Stomach (tissue), 9 donors: ENCODE results near the gene SPTBN5. TPM values are rescaled to one million over a fixed set of nuclear protein-coding genes. Genes with fewer than 3 reads are reported as not detected.

Experiments used
- DNase-seq, 2 donors: peaks; one replicate each; pipeline versions ENCODE4 v3.0.0 to v3.0.0-alpha.2; 2013 to 2019
- H3K27ac ChIP-seq, 5 donors: fragments of 200-600 bp in 4 of 5; sonication (generic) in 4 of 5; one replicate each; pipeline ENCODE4 v1.5.1; 2013 to 2019; ENCODE audit warnings: mild to moderate bottlenecking in 1 of 5, moderate library complexity in 1 of 5
- H3K27me3 ChIP-seq, 3 donors: fragments of 200-600 bp; sonication (generic); one replicate each; pipeline ENCODE4 v1.5.1; 2017 to 2019; ENCODE audit warnings: mixed run types in 1 of 3
- H3K36me3 ChIP-seq, 4 donors: fragments of 200-600 bp; sonication (generic); 1 replicate in 3 of 4; 2 replicates in 1 of 4; pipeline ENCODE4 v1.5.1; 2016 to 2019
- H3K4me1 ChIP-seq, 4 donors: fragments of 200-600 bp; sonication (generic); one replicate each; pipeline ENCODE4 v1.5.1; 2016 to 2019
- H3K4me3 ChIP-seq, 4 donors: fragments of 200-600 bp; sonication (generic) in 3 of 4; one replicate each; pipeline ENCODE4 v1.5.1; 2016 to 2019; ENCODE audit warnings: mild to moderate bottlenecking in 1 of 4
- H3K9me3 ChIP-seq, 4 donors: fragments of 200-600 bp; sonication (generic); one replicate each; pipeline ENCODE4 v1.5.1; 2016 to 2019
- EP300 ChIP-seq: sonication (generic); formaldehyde crosslinking; IDR thresholded peaks from one replicate; pipeline ENCODE4 v1.6.1; 2017; ENCODE audit warnings: antibody characterized with exemption
- POLR2A ChIP-seq, 4 donors: fragments of 450-650 bp; IDR thresholded peaks; one replicate each; pipeline ENCODE4 v1.6.1; 2016; ENCODE audit warnings: antibody characterized with exemption in 4 of 4, control low read depth in 2 of 4, mild to moderate bottlenecking in 1 of 4, moderate library complexity in 1 of 4
- POLR2AphosphoS5 ChIP-seq, 3 donors: sonication (generic); formaldehyde crosslinking; IDR thresholded peaks; one replicate each; pipeline ENCODE4 v1.6.1; 2016; ENCODE audit warnings: antibody characterized with exemption in 3 of 3
- WGBS, 5 donors: extraction: QIAGEN DNeasy Blood & Tissue Kit in 3 of 5; methylation state at CpG; one replicate each; pipeline versions ENCODE4 v1.1.5 to v1.1.7; 2013 to 2018; 5-methylcytosine and 5-hydroxymethylcytosine counted together
- intact Hi-C: fragments of 100-400 bp; cut with DNase I; formaldehyde crosslinking; loops from one replicate; pipeline ENCODE4 v1.15.1; 2023; ENCODE audit warnings: low total_unique reads
- polyA plus RNA-seq, 3 donors: library from polyadenylated mRNA; stranded (reverse); fragments of 200-250 nt; gene quantifications; one replicate each; pipeline ENCODE4 v1.2.3, GENCODE V29; 2013
- total RNA-seq, 5 donors: library from RNA; depleted of rRNA; stranded (reverse); fragments of >200 nt; gene quantifications; one replicate each; pipeline versions ENCODE4 v1.1.0 to v1.2.3, GENCODE V29; 2014 to 2016
- TF ChIP-seq, protein P1 (sequence below), 7 experiments: fragments of 450-650 bp in 4 of 7; fragments of 200-600 bp in 3 of 7; sonication (generic) in 3 of 7; IDR thresholded peaks; one replicate each; pipeline ENCODE4 v1.5.1; 2016 to 2019; ENCODE audit warnings: antibody characterized with exemption in 7 of 7, control low read depth in 2 of 7, mild to moderate bottlenecking in 1 of 7
- donor health status: healthy with polysubstance abuse.
- donor health status: Bipolar disorder and iron deficiency.
- donor health status: healthy.

SPTBN5 gene
- total and polyA plus RNA-seq, 8 donors, result 0.29 to 4.9 (median 2.6) TPM; not detected in 1

DNA sequence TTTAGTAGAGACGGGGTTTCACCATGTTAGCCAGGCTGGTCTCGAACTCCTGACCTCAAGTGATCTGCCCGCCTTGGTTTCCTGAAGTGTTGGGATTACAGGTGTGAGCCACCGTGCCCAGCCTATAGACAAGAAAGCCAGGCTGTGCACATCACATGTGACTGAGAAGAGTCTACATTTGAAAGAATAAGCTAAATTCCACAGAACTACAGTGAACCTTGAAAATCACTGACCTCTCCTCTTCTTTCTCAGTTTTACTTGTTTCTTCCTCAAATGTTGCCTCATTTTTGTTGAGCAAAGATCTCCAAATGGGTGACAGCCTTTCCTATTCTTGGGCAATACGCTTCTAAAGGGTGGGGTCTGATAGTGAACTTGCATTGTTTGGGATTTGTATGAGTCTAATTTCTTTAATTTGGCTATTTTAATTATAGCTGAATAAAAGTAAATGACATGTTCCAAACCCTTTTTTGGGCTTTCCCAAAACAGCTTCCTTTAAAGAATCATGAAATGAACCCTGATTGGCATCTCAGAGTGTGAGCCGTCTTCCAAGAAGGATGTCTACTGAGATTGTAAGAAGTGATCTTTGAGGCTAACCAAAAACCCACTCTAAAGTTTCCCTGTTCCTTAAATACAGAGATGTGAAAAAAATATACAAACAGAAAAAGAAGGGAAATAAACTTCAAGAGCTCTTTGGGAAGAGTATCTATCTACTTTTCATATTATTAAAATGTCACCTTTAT is 21.6 kb upstream of the SPTBN5 start:
- H3K27me3 ChIP-seq, result no peaks in the 10 kb centered on the region
- no peak for DNase-seq
- intact Hi-C loops, result no loop called here
- peak overlapping the region in 2 of 5 donors; percentile 76 to 77 for H3K27ac ChIP-seq
- 84 to 94% (median 91%) methylated on average over 6 of the region's 6 CpGs for WGBS, 5 donors
- H3K4me3 ChIP-seq, result no peak overlapping the region
- H3K4me1 ChIP-seq, result peaks cover 41 to 84% (median 64%) of the 10 kb centered on the region in 4 donors
- TF ChIP-seq EP300, result no peak
- TF ChIP-seq, protein P1, sequence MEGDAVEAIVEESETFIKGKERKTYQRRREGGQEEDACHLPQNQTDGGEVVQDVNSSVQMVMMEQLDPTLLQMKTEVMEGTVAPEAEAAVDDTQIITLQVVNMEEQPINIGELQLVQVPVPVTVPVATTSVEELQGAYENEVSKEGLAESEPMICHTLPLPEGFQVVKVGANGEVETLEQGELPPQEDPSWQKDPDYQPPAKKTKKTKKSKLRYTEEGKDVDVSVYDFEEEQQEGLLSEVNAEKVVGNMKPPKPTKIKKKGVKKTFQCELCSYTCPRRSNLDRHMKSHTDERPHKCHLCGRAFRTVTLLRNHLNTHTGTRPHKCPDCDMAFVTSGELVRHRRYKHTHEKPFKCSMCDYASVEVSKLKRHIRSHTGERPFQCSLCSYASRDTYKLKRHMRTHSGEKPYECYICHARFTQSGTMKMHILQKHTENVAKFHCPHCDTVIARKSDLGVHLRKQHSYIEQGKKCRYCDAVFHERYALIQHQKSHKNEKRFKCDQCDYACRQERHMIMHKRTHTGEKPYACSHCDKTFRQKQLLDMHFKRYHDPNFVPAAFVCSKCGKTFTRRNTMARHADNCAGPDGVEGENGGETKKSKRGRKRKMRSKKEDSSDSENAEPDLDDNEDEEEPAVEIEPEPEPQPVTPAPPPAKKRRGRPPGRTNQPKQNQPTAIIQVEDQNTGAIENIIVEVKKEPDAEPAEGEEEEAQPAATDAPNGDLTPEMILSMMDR (IDR thresholded peaks at IDR 0.05), result no peak
- no peak for TF ChIP-seq POLR2A (IDR thresholded peaks at IDR 0.05)
- TF ChIP-seq POLR2AphosphoS5 (IDR thresholded peaks at IDR 0.05), result no peak
- H3K9me3 ChIP-seq, result no peaks in the 10 kb centered on the region
- H3K36me3 ChIP-seq, result peaks cover 8 to 30% (median 17%) of the 10 kb centered on the region in 4 donors

DNA sequence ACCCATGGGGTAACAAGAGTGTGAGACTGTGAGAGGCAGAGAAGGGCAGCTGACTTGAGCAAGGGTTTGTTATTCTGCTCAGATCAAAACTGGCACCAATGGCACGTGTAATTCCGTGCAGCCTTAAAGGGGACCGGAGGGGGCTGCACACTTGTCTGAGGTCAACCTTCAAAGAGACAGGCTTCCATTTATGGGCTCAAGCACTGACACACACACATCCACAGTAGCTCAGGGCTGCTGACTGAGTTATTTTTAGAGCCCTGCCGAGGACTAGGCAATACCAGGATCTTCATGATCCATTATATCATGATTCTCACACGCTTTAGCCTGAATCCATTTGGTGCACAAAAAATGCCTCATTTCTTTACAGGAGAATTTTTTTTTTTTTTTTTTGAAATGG is 20.6 kb upstream of the SPTBN5 start:
- TF ChIP-seq POLR2AphosphoS5 (IDR thresholded peaks at IDR 0.05), result no peak
- Histone ChIP-seq H3K9me3 (no peaks in the 10 kb centered on the region), H3K4me3 (no peak overlapping the region), H3K4me1 (peaks cover 35 to 82% (median 60%) of the 10 kb centered on the region in 4 donors), H3K36me3 (peaks cover 13 to 36% (median 24%) of the 10 kb centered on the region in 4 donors), H3K27ac (no peak overlapping the region), H3K27me3 (no peaks in the 10 kb centered on the region)
- DNase-seq, result no peak
- intact Hi-C loops, result no loop called here
- WGBS, 5 donors, result 78 to 92% (median 79%) methylated on average over 5 of the region's 5 CpGs

DNA sequence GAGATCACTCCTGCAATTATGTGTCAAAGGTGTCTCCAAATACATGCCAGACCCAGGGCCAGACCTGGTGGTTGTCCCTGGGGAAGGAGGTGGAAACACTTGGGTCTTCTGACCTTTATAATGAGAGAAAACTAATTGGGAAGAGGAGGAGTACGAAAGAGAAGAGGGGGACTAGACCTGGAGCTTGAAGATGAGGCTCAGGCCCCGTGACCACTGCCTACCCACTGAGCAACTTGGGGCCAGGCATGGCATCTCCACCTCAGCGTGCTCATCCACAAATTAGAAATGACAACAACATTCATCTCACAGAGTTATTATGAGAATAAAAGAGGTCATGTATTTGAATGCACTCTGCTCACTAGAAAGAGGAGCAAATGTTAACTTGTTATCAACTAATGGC is 19.4 kb upstream of the SPTBN5 start:
- peaks cover 11 to 37% (median 26%) of the 10 kb centered on the region in 4 donors for H3K36me3 ChIP-seq
- WGBS, 5 donors, result 73 to 88% (median 81%) methylated on average over 3 of the region's 3 CpGs
- no peak overlapping the region for H3K27ac ChIP-seq
- no peaks in the 10 kb centered on the region for H3K27me3 ChIP-seq
- intact Hi-C loops, result no loop called here
- H3K4me3 ChIP-seq, result no peak overlapping the region
- no peaks in the 10 kb centered on the region for H3K9me3 ChIP-seq
- DNase-seq, result no peak
- TF ChIP-seq, protein P1 (IDR thresholded peaks at IDR 0.05), result no peak
- TF ChIP-seq POLR2AphosphoS5 (IDR thresholded peaks at IDR 0.05), result no peak
- H3K4me1 ChIP-seq, result peaks cover 31 to 77% (median 59%) of the 10 kb centered on the region in 4 donors

DNA sequence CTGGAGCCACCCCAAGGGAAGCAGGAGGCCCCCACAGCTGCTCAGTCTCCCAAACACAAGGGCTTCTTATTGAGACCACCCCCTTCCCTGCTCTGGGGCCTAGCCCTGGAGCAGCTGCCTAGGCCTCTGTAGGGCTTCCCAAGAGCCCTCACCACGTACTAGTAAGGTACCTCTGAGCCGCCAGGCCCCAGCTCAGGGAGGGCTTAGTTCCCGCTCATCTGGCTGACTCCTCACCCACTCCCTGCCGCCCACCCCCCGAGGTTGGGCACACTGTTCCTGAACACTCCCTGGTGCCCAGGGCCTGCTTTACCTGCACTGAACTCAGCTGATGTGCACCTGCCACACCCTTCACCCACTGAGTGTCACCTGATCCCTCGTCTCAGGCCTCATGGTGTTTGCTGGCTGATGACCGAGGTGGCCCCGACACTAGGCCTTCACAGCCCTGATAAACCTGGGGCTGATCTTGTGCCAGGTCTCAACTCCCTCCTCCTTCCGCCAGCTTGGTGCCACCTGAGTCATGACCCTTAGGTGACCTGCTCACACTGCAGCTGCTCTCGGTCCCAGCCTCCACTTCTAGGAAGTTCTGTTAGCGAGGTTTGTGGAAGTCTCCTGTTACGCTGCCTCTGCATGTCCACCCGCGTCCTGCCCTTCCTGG is 18.0 kb upstream of the SPTBN5 start:
- Histone ChIP-seq H3K27me3 (no peaks in the 10 kb centered on the region), H3K4me3 (no peak overlapping the region), H3K9me3 (no peaks in the 10 kb centered on the region), H3K36me3 (peaks cover 11 to 44% (median 37%) of the 10 kb centered on the region in 4 donors), H3K4me1 (peaks cover 21 to 64% (median 47%) of the 10 kb centered on the region in 4 donors), H3K27ac (peak overlapping the region in 4 of 5 donors; percentile 3 to 49 (median 34))
- intact Hi-C loops, result no loop called here
- TF ChIP-seq, protein P1 (IDR thresholded peaks at IDR 0.05), result no peak
- TF ChIP-seq EP300 (no peak), POLR2A (IDR thresholded peaks at IDR 0.05) (no peak)
- 56 to 74% (median 65%) methylated on average over 9 to 14 of the region's 14 CpGs for WGBS, 5 donors
- no peak for DNase-seq
